Calu3 (cell line): ENCODE measurements around the gene CSMD2. TPM values are rescaled to one million over a fixed set of nuclear protein-coding genes. Genes with fewer than 3 reads are reported as not detected.

ENCODE experiments used
- BruUV-seq: library from RNA; stranded (reverse); fragments of 400-500 nt; replicated peaks from 2 replicates; lab custom pipeline; 2021; lab: Mats Ljungman, UMichigan
- CTCF ChIA-PET: fragments of 300-600 bp; sonication (Branson Sonifier 250); formaldehyde crosslinking; loops from one replicate; lab custom pipeline; 2022; ENCODE audit warnings: antibody characterized with exemption; lab: Charles Lee
- DNase-seq: peaks from one replicate; pipeline ENCODE4 v3.0.0; 2022
- H3K27ac Mint-ChIP-seq: one replicate; pipeline ENCODE4 v1.8.0; 2022; ENCODE audit warnings: mixed read lengths; ENCODE audit not compliant: unreplicated experiment
- H3K27me3 Mint-ChIP-seq: one replicate; pipeline ENCODE4 v1.8.0; 2022; ENCODE audit warnings: mixed read lengths; ENCODE audit not compliant: unreplicated experiment
- H3K36me3 Mint-ChIP-seq: one replicate; pipeline ENCODE4 v1.8.0; 2022; ENCODE audit warnings: mild to moderate bottlenecking, moderate library complexity, mixed read lengths; ENCODE audit not compliant: insufficient read depth, unreplicated experiment
- H3K4me1 Mint-ChIP-seq: one replicate; pipeline ENCODE4 v1.8.0; 2022; ENCODE audit warnings: mild to moderate bottlenecking, low read depth, mixed read lengths; ENCODE audit not compliant: unreplicated experiment
- H3K4me3 Mint-ChIP-seq: one replicate; pipeline ENCODE4 v1.8.0; 2022; ENCODE audit warnings: mild to moderate bottlenecking, low read depth, moderate library complexity, mixed read lengths; ENCODE audit not compliant: unreplicated experiment
- H3K9me3 Mint-ChIP-seq: one replicate; pipeline ENCODE4 v1.8.0; 2022; ENCODE audit warnings: low read depth, mixed read lengths; ENCODE audit not compliant: unreplicated experiment
- intact Hi-C: fragments of 100-400 bp; cut with micrococcal nuclease; formaldehyde crosslinking; loops from one replicate; pipeline ENCODE4 v1.10.0; 2022; ENCODE audit not compliant: unreplicated experiment
- total RNA-seq: library from RNA; stranded (reverse); gene quantifications from 2 replicates; pipeline ENCODE4 v1.2.3, GENCODE V29; 2022
- TF ChIP-seq, protein P1 (sequence below): fragments of 200-600 bp; IDR thresholded peaks from one replicate; pipeline ENCODE4 v1.8.0; 2022; ENCODE audit warnings: antibody characterized with exemption; ENCODE audit not compliant: unreplicated experiment

Gene CSMD2
- total RNA-seq, 1 experiment from 2014 or later: not detected

- peaks cover 4% of the 10 kb centered on the region for H3K9me3 Mint-ChIP-seq
- no peak for DNase-seq
- H3K27me3 Mint-ChIP-seq: peaks cover 72% of the 10 kb centered on the region
- TF ChIP-seq, protein P1, sequence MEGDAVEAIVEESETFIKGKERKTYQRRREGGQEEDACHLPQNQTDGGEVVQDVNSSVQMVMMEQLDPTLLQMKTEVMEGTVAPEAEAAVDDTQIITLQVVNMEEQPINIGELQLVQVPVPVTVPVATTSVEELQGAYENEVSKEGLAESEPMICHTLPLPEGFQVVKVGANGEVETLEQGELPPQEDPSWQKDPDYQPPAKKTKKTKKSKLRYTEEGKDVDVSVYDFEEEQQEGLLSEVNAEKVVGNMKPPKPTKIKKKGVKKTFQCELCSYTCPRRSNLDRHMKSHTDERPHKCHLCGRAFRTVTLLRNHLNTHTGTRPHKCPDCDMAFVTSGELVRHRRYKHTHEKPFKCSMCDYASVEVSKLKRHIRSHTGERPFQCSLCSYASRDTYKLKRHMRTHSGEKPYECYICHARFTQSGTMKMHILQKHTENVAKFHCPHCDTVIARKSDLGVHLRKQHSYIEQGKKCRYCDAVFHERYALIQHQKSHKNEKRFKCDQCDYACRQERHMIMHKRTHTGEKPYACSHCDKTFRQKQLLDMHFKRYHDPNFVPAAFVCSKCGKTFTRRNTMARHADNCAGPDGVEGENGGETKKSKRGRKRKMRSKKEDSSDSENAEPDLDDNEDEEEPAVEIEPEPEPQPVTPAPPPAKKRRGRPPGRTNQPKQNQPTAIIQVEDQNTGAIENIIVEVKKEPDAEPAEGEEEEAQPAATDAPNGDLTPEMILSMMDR: no peak
- no TSS peak for BruUV-seq
- H3K4me1 Mint-ChIP-seq: no peaks in the 10 kb centered on the region
- no peak overlapping the region for H3K27ac Mint-ChIP-seq
- H3K36me3 Mint-ChIP-seq: no peaks in the 10 kb centered on the region
- intact Hi-C loops: no loop called here
- no peak overlapping the region for H3K4me3 Mint-ChIP-seq
- CTCF ChIA-PET: no interaction called here
Observed at GRCh38 chr1:34155860-34156259, 9.2 kb downstream of the CSMD2 start.

DNA sequence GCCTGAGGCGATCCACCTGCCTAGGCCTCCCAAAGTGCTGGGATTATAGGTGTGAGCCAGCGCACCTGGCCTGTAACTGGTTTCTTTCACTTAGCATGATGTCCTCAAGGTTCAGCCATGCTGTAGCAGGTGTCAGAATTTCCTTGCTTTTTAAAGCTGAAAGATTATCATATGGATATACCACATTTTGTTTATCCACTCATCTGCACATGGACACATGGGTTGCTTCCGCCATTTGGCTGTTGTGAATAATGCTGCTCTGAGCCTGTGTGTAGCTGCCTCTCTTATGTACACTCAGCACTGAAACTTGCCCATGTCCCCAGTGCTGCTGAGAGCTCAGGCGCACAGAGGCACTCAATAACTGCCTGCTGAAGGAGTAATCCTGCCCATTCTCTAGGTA, 11.8 kb downstream of the CSMD2 start:
- TF ChIP-seq, protein P1: no peak
- Mint-ChIP-seq H3K4me3 (no peak overlapping the region), H3K27ac (no peak overlapping the region), H3K27me3 (peaks cover 51% of the 10 kb centered on the region), H3K4me1 (no peaks in the 10 kb centered on the region), H3K9me3 (peaks cover 4% of the 10 kb centered on the region), H3K36me3 (no peaks in the 10 kb centered on the region)
- DNase-seq: no peak
- intact Hi-C loops: no loop called here
- BruUV-seq: no TSS peak
- CTCF ChIA-PET: no interaction called here

DNA sequence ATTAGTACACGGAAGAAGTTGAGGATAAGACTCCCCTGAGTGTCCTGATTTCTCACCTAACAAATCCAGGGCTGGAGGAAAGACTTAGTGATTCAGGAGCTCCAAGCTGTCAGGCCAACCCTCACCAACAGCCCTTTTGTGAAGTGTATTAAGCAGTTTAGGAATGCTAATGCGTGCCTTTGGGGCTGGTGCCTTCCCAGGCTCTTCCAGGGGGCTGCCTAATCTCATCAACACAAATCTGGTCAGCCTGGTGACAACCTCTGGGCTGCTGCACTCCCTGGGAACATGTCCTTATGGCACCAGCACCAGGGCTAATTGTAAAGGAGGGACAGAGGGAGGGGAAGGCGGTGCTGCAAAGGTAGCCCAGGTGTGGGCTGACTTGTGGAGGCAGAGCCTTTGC, 15.5 kb downstream of the CSMD2 start:
- peaks cover 7% of the 10 kb centered on the region for H3K9me3 Mint-ChIP-seq
- H3K27ac Mint-ChIP-seq: no peak overlapping the region
- intact Hi-C loops: no loop called here
- H3K4me3 Mint-ChIP-seq: no peak overlapping the region
- BruUV-seq: no TSS peak
- TF ChIP-seq, protein P1: no peak
- CTCF ChIA-PET: no interaction called here
- H3K27me3 Mint-ChIP-seq: peaks cover 56% of the 10 kb centered on the region
- no peak for DNase-seq
- H3K4me1 Mint-ChIP-seq: no peaks in the 10 kb centered on the region
- no peaks in the 10 kb centered on the region for H3K36me3 Mint-ChIP-seq

DNA sequence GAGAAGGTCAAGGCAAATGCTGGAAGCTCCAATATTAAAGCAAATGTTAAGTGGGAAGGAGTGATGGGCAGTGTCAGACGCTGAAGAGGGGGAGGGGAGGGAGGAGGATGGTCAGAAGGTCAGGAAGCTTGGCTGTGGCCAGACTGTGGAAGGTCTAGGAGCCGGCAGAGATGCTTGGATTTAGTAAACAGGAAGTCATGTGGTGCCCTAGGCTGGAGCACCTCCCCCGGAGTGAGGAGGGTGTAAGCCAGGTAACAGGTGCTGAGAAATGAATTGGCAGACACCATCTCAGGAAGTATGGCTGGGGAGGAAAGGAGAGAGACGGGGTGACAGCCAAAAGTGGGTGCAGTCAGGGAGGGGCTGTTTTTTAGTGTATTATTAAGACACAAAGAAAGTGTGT, 17.7 kb downstream of the CSMD2 start:
- CTCF ChIA-PET: no interaction called here
- intact Hi-C loops: no loop called here
- DNase-seq: no peak
- Mint-ChIP-seq H3K4me1 (no peaks in the 10 kb centered on the region), H3K4me3 (no peak overlapping the region), H3K36me3 (no peaks in the 10 kb centered on the region), H3K9me3 (peaks cover 7% of the 10 kb centered on the region), H3K27ac (no peak overlapping the region), H3K27me3 (peaks cover 41% of the 10 kb centered on the region)
- no TSS peak for BruUV-seq
- TF ChIP-seq, protein P1: no peak
